HG03469 (cell line): ENCODE measurements around the gene EMC9.
A peak's percentile ranks its signal among the peaks of the same experiment; 100 is the strongest.

ENCODE experiments used
- ATAC-seq: cut with Tn5 transposase; IDR thresholded peaks from one replicate; pipeline ENCODE4 v1.9.1; 2021; ENCODE audit warnings: mild to moderate bottlenecking, moderate library complexity, moderate number of reproducible peaks; ENCODE audit not compliant: unreplicated experiment

EMC9 gene

DNA sequence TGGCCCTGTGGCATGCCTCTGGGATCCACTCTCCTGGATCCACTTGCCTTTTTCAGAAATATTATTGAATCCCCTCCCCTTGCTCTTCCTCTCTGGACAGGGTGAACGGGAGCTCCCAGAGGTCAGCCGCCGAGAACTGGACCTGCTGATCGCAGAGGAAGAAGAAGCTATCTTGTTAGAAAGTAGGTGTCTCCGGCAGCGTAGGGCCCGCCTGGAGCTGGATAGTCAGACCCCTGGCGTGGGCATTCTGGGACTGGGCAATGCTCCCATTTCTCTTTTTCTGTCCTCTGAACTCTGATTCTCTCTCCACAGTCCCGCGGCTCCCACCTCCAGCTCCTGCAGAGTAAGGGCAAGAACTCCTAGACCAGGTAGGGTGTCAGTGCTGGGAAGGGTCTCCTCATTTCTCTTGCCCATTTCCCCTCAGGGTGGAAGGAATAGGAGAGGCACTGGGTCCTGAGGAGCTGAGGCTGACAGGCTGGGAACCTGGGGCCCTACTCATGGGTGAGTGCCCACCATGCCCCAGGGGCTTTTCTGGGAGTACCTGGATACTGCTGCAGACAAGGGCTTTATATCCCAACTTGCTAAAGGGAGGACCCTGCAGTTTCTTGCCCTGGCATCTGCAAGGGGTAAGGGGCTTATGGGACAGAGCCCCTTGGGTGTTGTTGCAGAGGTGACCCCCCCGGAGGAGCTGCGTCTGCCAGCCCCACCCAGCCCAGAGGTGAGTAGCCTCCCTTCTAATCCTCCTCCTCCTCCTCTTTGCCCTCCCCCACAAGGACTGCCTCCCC lies 35.8 kb upstream of the EMC9 start:
- no peak for ATAC-seq

DNA sequence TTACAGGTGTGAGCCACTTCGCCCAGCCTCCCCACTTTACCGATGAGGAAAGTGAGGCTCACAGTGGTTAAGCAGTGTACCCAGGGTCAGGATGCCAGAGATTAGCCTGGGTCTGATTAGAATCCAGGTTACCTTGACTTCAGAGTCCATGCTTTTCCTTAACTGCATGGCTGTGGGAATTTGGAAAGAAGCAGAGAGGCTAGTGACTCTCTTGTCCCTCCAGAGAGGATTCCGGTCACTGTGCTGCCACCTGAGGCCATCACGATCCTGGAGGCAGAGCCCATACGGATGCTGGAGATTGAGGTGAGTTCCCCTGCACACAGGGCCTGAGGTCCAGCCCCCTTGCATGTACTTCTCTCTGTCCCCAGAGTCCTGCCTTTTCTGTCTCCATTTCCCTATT lies 35.2 kb upstream of the EMC9 start:
- no peak for ATAC-seq

GRCh38 chr14:24172871-24173281 lies 31.5 kb upstream of the EMC9 start:
- ATAC-seq, result no peak

- ATAC-seq, result no peak
Measured at GRCh38 chr14:24172261-24172860, 31.0 kb upstream of the EMC9 start.

DNA sequence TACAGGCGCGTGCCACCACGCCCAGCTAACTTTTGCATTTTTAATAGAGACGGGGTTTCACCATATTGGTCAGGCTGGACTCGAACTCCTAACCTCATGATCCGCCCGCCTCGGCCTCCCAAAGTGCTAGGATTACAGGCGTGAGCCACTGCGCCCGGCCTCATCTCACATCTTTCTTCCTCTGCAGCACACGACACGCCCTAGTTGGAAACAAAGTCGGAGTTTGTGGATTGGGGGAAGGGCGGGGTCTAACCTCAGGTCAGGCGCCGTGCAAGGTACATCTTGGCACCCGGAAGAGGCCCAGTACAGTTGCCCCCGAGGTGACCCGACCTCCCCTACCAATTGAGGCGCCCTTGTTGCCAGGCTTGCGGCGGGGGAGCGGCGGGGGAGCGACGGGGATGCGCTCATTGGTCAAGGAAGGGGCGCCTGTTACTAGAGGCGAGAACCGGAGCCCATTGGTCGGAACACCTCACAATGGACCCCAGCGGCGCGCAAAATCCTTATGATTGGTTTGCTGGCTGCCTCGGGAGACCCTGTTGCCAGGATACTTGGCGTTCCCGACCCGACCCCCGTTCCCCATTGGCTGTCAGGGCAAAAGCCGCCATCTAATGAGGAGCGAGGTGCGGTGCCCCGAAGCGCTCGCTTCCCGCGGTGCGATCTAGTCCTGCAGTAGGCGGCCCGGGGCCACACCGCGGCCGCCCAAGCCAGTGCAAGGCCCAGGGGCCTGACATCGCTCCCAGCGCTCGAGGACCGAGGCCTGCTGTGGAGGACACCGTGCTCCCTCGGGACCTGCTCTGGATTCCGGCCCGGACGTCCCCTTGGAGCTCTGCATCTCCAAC lies 30.2 kb upstream of the EMC9 start, which contains the start of gene REC8:
REC8 (plus strand) TSS at position 659 of the 839 bp plus-strand sequence. CDS start 473 bp downstream, outside the sequence.
- ATAC-seq, result peak; percentile 59

GRCh38 chr14:24167469-24168114 lies 26.2 kb upstream of the EMC9 start:
- no peak for ATAC-seq

- ATAC-seq, result no peak
Measured at GRCh38 chr14:24165785-24166184, 24.4 kb upstream of the EMC9 start.

GRCh38 chr14:24164518-24164991 lies 23.2 kb upstream of the EMC9 start:
- ATAC-seq, result no peak

GRCh38 chr14:24162093-24162492 lies 20.7 kb upstream of the EMC9 start:
- ATAC-seq, result no peak

GRCh38 chr14:24160850-24161804 lies 19.7 kb upstream of the EMC9 start, which contains the start of gene IRF9:
Gene IRF9, plus strand, starts transcription at chr14:24161265. Its CDS starts 880 bp downstream, at chr14:24162145.
- peak; percentile 66 for ATAC-seq

- ATAC-seq, result no peak
Measured at GRCh38 chr14:24160499-24160849, 19.1 kb upstream of the EMC9 start.

DNA sequence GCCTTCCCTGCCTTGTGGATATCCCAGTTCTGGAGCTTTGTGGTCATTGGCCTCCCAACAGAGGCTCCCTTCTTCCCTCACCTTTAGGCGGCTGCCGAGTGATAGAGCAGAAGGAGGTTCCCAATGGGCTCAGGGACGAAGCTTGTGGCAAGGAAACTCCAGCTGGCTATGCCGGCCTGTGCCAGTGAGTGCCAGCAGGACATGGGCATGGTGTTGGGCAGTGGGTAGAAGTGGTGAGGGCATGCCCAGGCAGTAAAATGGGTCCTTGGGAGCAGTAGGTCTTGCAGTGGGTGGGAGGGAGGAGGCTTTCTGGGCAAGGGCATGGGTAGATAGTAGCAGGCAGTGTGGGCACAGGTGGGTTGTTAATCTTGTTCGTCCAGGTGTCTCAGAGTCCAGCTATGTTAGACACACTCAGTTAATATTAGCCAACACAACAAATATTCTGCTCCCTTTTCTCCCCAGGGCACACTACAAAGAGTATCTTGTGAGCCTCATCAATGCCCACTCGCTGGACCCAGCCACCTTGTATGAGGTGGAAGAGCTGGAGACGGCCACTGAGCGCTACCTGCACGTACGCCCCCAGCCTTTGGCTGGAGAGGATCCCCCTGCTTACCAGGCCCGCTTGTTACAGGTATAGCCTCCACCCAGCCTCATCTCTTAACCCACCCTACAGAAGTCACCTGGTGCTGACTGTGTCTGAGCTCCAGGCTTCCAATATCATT lies 18.5 kb upstream of the EMC9 start:
- no peak for ATAC-seq

GRCh38 chr14:24157331-24157730 lies 15.9 kb upstream of the EMC9 start:
- ATAC-seq, result no peak

GRCh38 chr14:24156840-24157239 lies 15.4 kb upstream of the EMC9 start:
- ATAC-seq, result no peak

DNA sequence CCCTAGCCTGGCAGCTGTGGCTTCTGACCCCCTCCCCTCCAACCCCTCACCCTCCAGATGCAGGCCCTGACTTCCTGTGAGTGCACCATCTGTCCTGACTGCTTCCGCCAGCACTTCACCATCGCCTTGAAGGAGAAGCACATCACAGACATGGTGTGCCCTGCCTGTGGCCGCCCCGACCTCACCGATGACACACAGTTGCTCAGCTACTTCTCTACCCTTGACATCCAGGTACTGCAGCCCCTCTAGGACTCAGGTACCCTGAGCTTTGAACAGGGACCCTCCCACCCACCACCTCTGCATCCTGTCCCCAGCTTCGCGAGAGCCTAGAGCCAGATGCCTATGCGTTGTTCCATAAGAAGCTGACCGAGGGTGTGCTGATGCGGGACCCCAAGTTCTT lies 13.7 kb upstream of the EMC9 start:
- ATAC-seq, result no peak

DNA sequence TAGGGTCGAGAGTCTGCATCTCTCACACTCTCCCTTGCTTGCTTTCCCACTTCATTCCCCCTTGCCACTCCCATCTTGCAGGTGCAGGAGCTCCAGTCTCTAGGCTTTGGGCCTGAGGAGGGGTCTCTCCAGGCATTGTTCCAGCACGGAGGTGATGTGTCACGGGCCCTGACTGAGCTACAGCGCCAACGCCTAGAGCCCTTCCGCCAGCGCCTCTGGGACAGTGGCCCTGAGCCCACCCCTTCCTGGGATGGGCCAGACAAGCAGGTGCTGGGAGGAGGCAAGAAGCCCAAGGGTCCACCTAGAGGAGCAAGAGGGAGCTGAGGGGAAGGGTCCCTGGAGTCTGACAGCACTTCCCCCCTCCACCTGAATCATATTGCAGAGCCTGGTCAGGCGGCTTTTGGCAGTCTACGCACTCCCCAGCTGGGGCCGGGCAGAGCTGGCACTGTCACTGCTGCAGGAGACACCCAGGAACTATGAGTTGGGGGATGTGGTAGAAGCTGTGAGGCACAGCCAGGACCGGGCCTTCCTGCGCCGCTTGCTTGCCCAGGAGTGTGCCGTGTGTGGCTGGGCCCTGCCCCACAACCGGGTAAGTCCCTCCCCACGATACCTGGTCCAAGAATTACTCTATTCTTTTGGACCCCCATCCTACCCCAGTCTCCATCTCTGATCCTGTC lies 10.2 kb upstream of the EMC9 start:
- no peak for ATAC-seq

- ATAC-seq, result no peak
Measured at GRCh38 chr14:24150993-24151392, 9.6 kb upstream of the EMC9 start.

DNA sequence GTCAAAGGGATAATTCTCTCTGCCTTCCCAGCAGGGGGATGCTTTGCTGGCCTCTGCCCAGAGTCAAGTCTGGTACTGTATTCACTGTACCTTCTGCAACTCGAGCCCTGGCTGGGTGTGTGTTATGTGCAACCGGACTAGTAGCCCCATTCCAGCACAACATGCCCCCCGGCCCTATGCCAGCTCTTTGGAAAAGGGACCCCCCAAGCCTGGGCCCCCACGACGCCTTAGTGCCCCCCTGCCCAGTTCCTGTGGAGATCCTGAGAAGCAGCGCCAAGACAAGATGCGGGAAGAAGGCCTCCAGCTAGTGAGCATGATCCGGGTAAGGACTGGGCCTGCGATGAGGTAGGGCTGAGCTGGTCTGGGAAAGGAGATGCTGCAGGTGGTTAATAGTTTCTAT lies 9.2 kb upstream of the EMC9 start:
- no peak for ATAC-seq

GRCh38 chr14:24150061-24150460 lies 8.7 kb upstream of the EMC9 start:
- ATAC-seq, result no peak
